ENCODE results near the gene CCNDBP1.

- TF ChIP-seq CTCF (IDR thresholded peaks at IDR 0.05) (no peak), POLR2AphosphoS5 (IDR thresholded peaks at IDR 0.05; ENCODE audit: low read depth, low read length) (no peak), SIN3A (IDR thresholded peaks at IDR 0.05; ENCODE audit: borderline replicate concordance, insufficient read depth, low read depth, low read length) (no peak)
These were observed 44.8 kb downstream of the CCNDBP1 start for GRCh38 chr15:43229977-43230376.
